HEK293T (cell line): ENCODE data around the gene VPS29.

Experiments
- BHLHE40 ChIP-seq: fragments of 450-650 bp; IDR thresholded peaks from 2 replicates; pipeline ENCODE4 v1.6.1; 2016; ENCODE audit warnings: mild to moderate bottlenecking, moderate library complexity, borderline replicate concordance
- ELF4 ChIP-seq: fragments of 450-650 bp; IDR thresholded peaks from 2 replicates; pipeline ENCODE4 v1.6.1; 2017; ENCODE audit warnings: antibody characterized with exemption
- FOXA1 ChIP-seq: fragments of 450-650 bp; IDR thresholded peaks from 2 replicates; pipeline ENCODE4 v1.6.1; 2016; ENCODE audit warnings: mild to moderate bottlenecking
- FOXM1 ChIP-seq: fragments of 450-650 bp; IDR thresholded peaks from 2 replicates; pipeline ENCODE4 v1.6.1; 2017; ENCODE audit warnings: mild to moderate bottlenecking, borderline replicate concordance
- HDGF ChIP-seq: fragments of 450-650 bp; IDR thresholded peaks from 2 replicates; pipeline ENCODE4 v1.6.1; 2017; ENCODE audit warnings: antibody characterized with exemption, borderline replicate concordance
- SUZ12 ChIP-seq: fragments of 450-650 bp; IDR thresholded peaks from 2 replicates; pipeline ENCODE4 v1.6.1; 2016; ENCODE audit warnings: mild to moderate bottlenecking
- TARDBP ChIP-seq: fragments of 450-650 bp; IDR thresholded peaks from 2 replicates; pipeline ENCODE4 v1.6.1; 2016
- TF ChIP-seq, protein P1 (sequence below): fragments of 450-650 bp; IDR thresholded peaks from 2 replicates; pipeline ENCODE4 v1.6.1; 2016

- TF ChIP-seq SUZ12 = no peak
- no peak for TF ChIP-seq BHLHE40
- TF ChIP-seq FOXA1 = no peak
- TF ChIP-seq TARDBP = no peak
- TF ChIP-seq FOXM1 = no peak
- TF ChIP-seq ELF4 = no peak
- no peak for TF ChIP-seq HDGF
- TF ChIP-seq, protein P1, sequence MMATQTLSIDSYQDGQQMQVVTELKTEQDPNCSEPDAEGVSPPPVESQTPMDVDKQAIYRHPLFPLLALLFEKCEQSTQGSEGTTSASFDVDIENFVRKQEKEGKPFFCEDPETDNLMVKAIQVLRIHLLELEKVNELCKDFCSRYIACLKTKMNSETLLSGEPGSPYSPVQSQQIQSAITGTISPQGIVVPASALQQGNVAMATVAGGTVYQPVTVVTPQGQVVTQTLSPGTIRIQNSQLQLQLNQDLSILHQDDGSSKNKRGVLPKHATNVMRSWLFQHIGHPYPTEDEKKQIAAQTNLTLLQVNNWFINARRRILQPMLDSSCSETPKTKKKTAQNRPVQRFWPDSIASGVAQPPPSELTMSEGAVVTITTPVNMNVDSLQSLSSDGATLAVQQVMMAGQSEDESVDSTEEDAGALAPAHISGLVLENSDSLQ = no peak
Observed at GRCh38 chr12:110545812-110546211, 43.9 kb upstream of the VPS29 start.
